K562 (cell line): ENCODE measurements around the gene MLLT1. TPM values are rescaled to one million over a fixed set of nuclear protein-coding genes. Genes with fewer than 3 reads are reported as not detected.
A peak's percentile ranks its signal among the peaks of the same experiment; 100 is the strongest.

Source experiments
- ATAC-seq: fragments of 200-7000 bp; cut with Tn5 transposase; 3 replicates; pipeline ENCODE4 v1.9.1; 2020; ENCODE audit warnings: moderate library complexity
- BruUV-seq: library from RNA; stranded (reverse); fragments of 400-500 nt; replicated peaks from 2 replicates; lab custom pipeline; 2021; lab: Mats Ljungman, UMichigan
- CTCF ChIA-PET: fragments of 300-600 bp; formaldehyde crosslinking; extraction: SDS; loops from one replicate; lab custom pipeline; 2021; ENCODE audit warnings: low intra/inter-chr PET ratio; lab: Yijun Ruan, JAX
- POLR2A ChIA-PET: fragments of 300-600, 350-650 bp; sonication (Branson Sonifier 250); formaldehyde crosslinking; extraction: SDS; loops from one replicate; lab custom pipeline; 2021; ENCODE audit warnings: antibody characterized with exemption, inconsistent platforms; lab: Yijun Ruan, JAX
- DNase-seq, 4 experiments: peaks; one replicate each; pipeline versions ENCODE4 v3.0.0 to v3.0.0-alpha.2; 2011 to 2018; ENCODE audit warnings: low spot score in 3 of 4, mixed read lengths in 3 of 4; ENCODE audit errors: extremely low read depth in 1 of 4
- FAIRE-seq: peaks from 2 replicates; lab custom pipeline; 2011; peaks lifted over from hg19 to GRCh38; lab: Jason Lieb, UNC
- H2AFZ ChIP-seq: 2 replicates; pipeline ENCODE4 v1.6.0; 2011; ENCODE audit warnings: low read depth, low read length, control low read depth, inconsistent platforms
- H3K27ac ChIP-seq: fragments of 200-600 bp; 3 replicates; pipeline ENCODE4 v1.8.0; 2011; ENCODE audit warnings: low read depth, mild to moderate bottlenecking, control low read depth, inconsistent platforms, low read length, moderate library complexity, mixed read lengths; ENCODE audit errors: extremely low read depth
- H3K27me3 ChIP-seq, 2 experiments: fragments of 300-600 bp in 1 of 2; 2 replicates in 1 of 2; 3 replicates in 1 of 2; pipeline versions ENCODE4 v1.6.0 to v1.8.0; 2011; ENCODE audit warnings: inconsistent platforms in 2 of 2, low read length in 2 of 2, mild to moderate bottlenecking in 1 of 2, mixed read lengths in 1 of 2, moderate library complexity in 1 of 2; ENCODE audit not compliant: control insufficient read depth in 2 of 2, insufficient read depth in 2 of 2
- H3K36me3 ChIP-seq: fragments of 300-600 bp; 3 replicates; pipeline ENCODE4 v1.8.0; 2011; ENCODE audit warnings: mild to moderate bottlenecking, low read length, inconsistent platforms; ENCODE audit not compliant: control insufficient read depth, insufficient read depth
- H3K4me1 ChIP-seq, 2 experiments: fragments of 200-600 bp in 1 of 2; replicated peaks in 1 of 2; 2 replicates in 1 of 2; 3 replicates in 1 of 2; pipeline versions ENCODE4 v1.5.1 to v1.8.0; 2011; ENCODE audit warnings: inconsistent platforms in 2 of 2, low read length in 2 of 2, mild to moderate bottlenecking in 1 of 2, mixed read lengths in 1 of 2, moderate library complexity in 1 of 2; ENCODE audit not compliant: control insufficient read depth in 2 of 2, insufficient read depth in 2 of 2
- H3K4me2 ChIP-seq: 2 replicates; pipeline ENCODE4 v1.6.1; 2011; ENCODE audit warnings: low read length, control low read depth, inconsistent platforms, mixed read lengths; ENCODE audit not compliant: insufficient read depth
- H3K4me3 ChIP-seq: fragments of 200-600 bp; sonication (generic), shearing (Covaris generic); 2 replicates; pipeline ENCODE4 v1.5.1; 2016; ENCODE audit warnings: control low read depth, inconsistent platforms
- H3K79me2 ChIP-seq: fragments of 200-600 bp; 3 replicates; pipeline ENCODE4 v1.8.0; 2011; ENCODE audit warnings: low read length, inconsistent platforms; ENCODE audit not compliant: control insufficient read depth, insufficient read depth
- H3K9ac ChIP-seq, 2 experiments: 2 replicates each; pipeline versions ENCODE4 v1.6.0 to v1.6.1; 2011; ENCODE audit warnings: low read depth in 2 of 2, low read length in 2 of 2, control low read depth in 1 of 2, inconsistent platforms in 1 of 2, mild to moderate bottlenecking in 1 of 2, mixed read lengths in 1 of 2; ENCODE audit not compliant: insufficient read depth in 1 of 2
- H3K9me1 ChIP-seq: one replicate; pipeline ENCODE4 v1.6.0; 2011; ENCODE audit warnings: inconsistent platforms, mild to moderate bottlenecking, low read length, moderate library complexity; ENCODE audit not compliant: control insufficient read depth, insufficient read depth
- H3K9me3 ChIP-seq: replicated peaks from 2 replicates; pipeline ENCODE4 v1.5.1; 2011; ENCODE audit warnings: low read depth, low read length, inconsistent platforms; ENCODE audit not compliant: control insufficient read depth, insufficient read depth
- H4K20me1 ChIP-seq: replicated peaks from 2 replicates; pipeline ENCODE4 v1.6.1; 2011; ENCODE audit warnings: low read length, inconsistent platforms, mixed read lengths; ENCODE audit not compliant: control insufficient read depth, insufficient read depth
- BCOR ChIP-seq: fragments of 450-650 bp; IDR thresholded peaks from 2 replicates; pipeline ENCODE4 v1.6.1; 2016
- CC2D1A ChIP-seq: fragments of 450-650 bp; IDR thresholded peaks from 2 replicates; pipeline ENCODE4 v1.6.1; 2017; ENCODE audit warnings: mild to moderate bottlenecking
- ETV6 ChIP-seq, 3 experiments: fragments of 150-350 bp in 1 of 3; sonication (generic) in 1 of 3; formaldehyde crosslinking in 1 of 3; IDR thresholded peaks; 2 replicates each; pipeline versions ENCODE4 v1.6.1 to v1.8.0; 2014 to 2022; ENCODE audit warnings: borderline replicate concordance in 2 of 3, low read depth in 2 of 3, antibody characterized with exemption in 1 of 3, low read length in 1 of 3, mild to moderate bottlenecking in 1 of 3, missing genetic modification reagents in 1 of 3
- EZH2 ChIP-seq: IDR thresholded peaks from 2 replicates; pipeline ENCODE4 v1.6.1; 2012; ENCODE audit warnings: low read depth, mild to moderate bottlenecking, inconsistent platforms, low read length, borderline replicate concordance
- FOXM1 ChIP-seq, 2 experiments: fragments of 450-650 bp in 1 of 2; sonication (generic) in 1 of 2; formaldehyde crosslinking in 1 of 2; IDR thresholded peaks; 2 replicates each; pipeline versions ENCODE4 v1.6.1 to v1.9.0; 2017 to 2022; ENCODE audit warnings: low read depth in 2 of 2, mild to moderate bottlenecking in 2 of 2, missing genetic modification reagents in 1 of 2, moderate library complexity in 1 of 2
- HLTF ChIP-seq: fragments of 450-650 bp; IDR thresholded peaks from 2 replicates; pipeline ENCODE4 v1.6.1; 2016
- IRF2 ChIP-seq: sonication (generic); formaldehyde crosslinking; IDR thresholded peaks from 2 replicates; pipeline ENCODE4 v1.8.1; 2022; ENCODE audit warnings: mild to moderate bottlenecking, missing genetic modification reagents
- NCOA6 ChIP-seq: fragments of 450-650 bp; IDR thresholded peaks from 2 replicates; pipeline ENCODE4 v1.6.1; 2017; ENCODE audit warnings: mild to moderate bottlenecking
- POLR2G ChIP-seq: fragments of 200-400 bp; formaldehyde crosslinking; IDR thresholded peaks from 2 replicates; pipeline ENCODE4 v1.6.1; 2017; ENCODE audit warnings: low read depth, mild to moderate bottlenecking, antibody characterized with exemption, low read length, moderate library complexity
- ZBTB11 ChIP-seq, 3 experiments: fragments of 200-800 bp in 1 of 3; fragments of 250-450 bp in 1 of 3; fragments of 450-650 bp in 1 of 3; sonication (Bioruptor Pico) in 1 of 3; sonication (Bioruptor generic) in 1 of 3; formaldehyde crosslinking in 1 of 3; IDR thresholded peaks; 2 replicates each; pipeline versions ENCODE4 v1.6.1 to v1.8.0; 2016 to 2022; ENCODE audit warnings: mild to moderate bottlenecking in 2 of 3, missing genetic modification characterization in 2 of 3, missing compliant biosample characterization in 1 of 3, moderate library complexity in 1 of 3
- ZNF316 ChIP-seq: fragments of 450-650 bp; IDR thresholded peaks from 2 replicates; pipeline ENCODE4 v1.6.1; 2016
- WGBS: fragments of 100-300 bp; shearing (Covaris generic); methylation state at CpG from one replicate; pipeline ENCODE4 v1.1.6; 2016; ENCODE audit warnings: low coverage, mixed read lengths; ENCODE audit not compliant: insufficient coverage; ENCODE audit errors: missing lambda C conversion rate; 5-methylcytosine and 5-hydroxymethylcytosine counted together
- in situ Hi-C: fragments of 300-500 bp; cut with MboI; formaldehyde crosslinking; loops from 4 replicates; pipeline ENCODE4 v1.15.0; 2018; ENCODE audit warnings: inconsistent platforms, mixed read lengths
- intact Hi-C: fragments of 100-400 bp; cut with micrococcal nuclease; formaldehyde crosslinking; loops from 2 replicates; pipeline ENCODE4 v1.14.2; 2022
- polyA plus RNA-seq, 8 experiments: library from polyadenylated mRNA; depleted of rRNA in 4 of 8; stranded (reverse) in 5 of 8; unstranded in 3 of 8; fragments of >200 nt; fragmentation: Nextera tagmentation in 2 of 8; fragmentation: Illumina TruSeq in 1 of 8; extraction: Ambion mirVana in 2 of 8; extraction: Trizol in 1 of 8; gene quantifications; 2 replicates each; pipeline versions ENCODE4 v1.2.1 to v1.2.3, GENCODE V29; 2011 to 2014; ENCODE audit warnings: inconsistent platforms in 1 of 8, missing spikeins in 1 of 8
- total RNA-seq, 7 experiments: library from RNA; depleted of rRNA in 6 of 7; stranded (reverse); fragments of >200 nt in 6 of 7; fragmentation: Illumina TruSeq in 2 of 7; extraction: Trizol in 2 of 7; gene quantifications; 2 replicates each; pipeline versions ENCODE4 v1.2.1 to v1.2.3, GENCODE V29; 2011 to 2021; ENCODE audit warnings: low replicate concordance in 1 of 7

Gene MLLT1
- total and polyA plus RNA-seq, 9 of the 15 experiments (the other 6 are each of a cell fraction or from before 2014, with no cell fraction given), result 0.23 to 63.5 (median 15.4) TPM

GRCh38 chr19:6199240-6199994, 80.4 kb downstream of the MLLT1 start (continued):
- no peak for TF ChIP-seq ZBTB11 (CRISPR knock-in tag; IDR thresholded peaks at IDR 0.05)
- peak; percentile 66; the same call in 1 of the 2 replicates for TF ChIP-seq NCOA6
- TF ChIP-seq EZH2, result no peak
- TF ChIP-seq IRF2 (CRISPR knock-in tag), result no peak
- TF ChIP-seq POLR2G, result peak; percentile 74

- DNase-seq, result no peak
- TSS peak; percentile 85 for BruUV-seq
- 2% methylated on average over 8 of the region's 8 CpGs for WGBS
- Histone ChIP-seq H3K79me2 (peaks cover 13% of the 10 kb centered on the region), H4K20me1 (no peaks in the 10 kb centered on the region), H3K4me1 (peaks cover 8 to 31% of the 10 kb centered on the region in 2 experiments; a peak in 4 of 5 replicates), H3K4me2 (peak overlapping the region; percentile 100), H3K9ac (peak overlapping the region; percentile 74 to 98), H3K4me3 (peak overlapping the region; percentile 83), H3K9me3 (no peaks in the 10 kb centered on the region; the same call in 1 of the 2 replicates), H3K27ac (peak overlapping the region; percentile 58; the same call in 1 of the 3 replicates), H3K27me3 (no peaks in the 10 kb centered on the region), H3K9me1 (no peaks in the 10 kb centered on the region), H2AFZ (peak overlapping the region; percentile 99), H3K36me3 (peaks cover 7% of the 10 kb centered on the region; the same call in 2 of the 3 replicates)
- no peak for FAIRE-seq
- CTCF ChIA-PET, result no interaction called here
- POLR2A ChIA-PET, result interaction anchor here (0.6 to 1.2 kb wide), 5 partner anchors 13 to 1157 kb away, joined by 3 to 5 read pairs (median 3); no protein-coding TSS in a partner anchor
- TF ChIP-seq ZNF316 (peak; percentile 16; the same call in 1 of the 2 replicates), BCOR (no peak), FOXM1 (IDR thresholded peaks at IDR 0.05; ENCODE audit: low read depth) (no peak), FOXM1 (CRISPR knock-in tag; IDR thresholded peaks at IDR 0.05; ENCODE audit: low read depth) (0 out of 2 replicates have a peak, but pooled peaks have one; percentile 80), CC2D1A (0 out of 2 replicates have a peak, but pooled peaks have one; percentile 23), ETV6 (IDR thresholded peaks at IDR 0.05; ENCODE audit: borderline replicate concordance in 1 of 2, low read depth in 2 of 2, low read length in 1 of 2) (no peak), ETV6 (CRISPR knock-in tag; IDR thresholded peaks at IDR 0.05; ENCODE audit: borderline replicate concordance) (no peak), HLTF (0 out of 2 replicates have a peak, but pooled peaks have one; percentile 42)
- in situ Hi-C loops (no loop called here), intact Hi-C loops (no loop called here)
- peak; percentile 17 for ATAC-seq
Measured at GRCh38 chr19:6198896-6199239, 80.9 kb downstream of the MLLT1 start.
